Gastroesophageal sphincter (tissue), 3 donors: ENCODE data around the gene ARHGAP6.

Source experiments
- POLR2A ChIP-seq, 2 donors: fragments of 450-650 bp; IDR thresholded peaks; one replicate each; pipeline ENCODE4 v1.6.1; 2017; ENCODE audit warnings: antibody characterized with exemption in 2 of 2, mild to moderate bottlenecking in 2 of 2, moderate library complexity in 1 of 2
- TF ChIP-seq, protein P1 (sequence below), 4 experiments: fragments of 200-600 bp in 2 of 4; fragments of 450-650 bp in 2 of 4; sonication (generic) in 1 of 4; IDR thresholded peaks; one replicate each; pipeline ENCODE4 v1.5.1; 2017 to 2019; ENCODE audit warnings: antibody characterized with exemption in 4 of 4, mild to moderate bottlenecking in 2 of 4, moderate library complexity in 2 of 4

DNA sequence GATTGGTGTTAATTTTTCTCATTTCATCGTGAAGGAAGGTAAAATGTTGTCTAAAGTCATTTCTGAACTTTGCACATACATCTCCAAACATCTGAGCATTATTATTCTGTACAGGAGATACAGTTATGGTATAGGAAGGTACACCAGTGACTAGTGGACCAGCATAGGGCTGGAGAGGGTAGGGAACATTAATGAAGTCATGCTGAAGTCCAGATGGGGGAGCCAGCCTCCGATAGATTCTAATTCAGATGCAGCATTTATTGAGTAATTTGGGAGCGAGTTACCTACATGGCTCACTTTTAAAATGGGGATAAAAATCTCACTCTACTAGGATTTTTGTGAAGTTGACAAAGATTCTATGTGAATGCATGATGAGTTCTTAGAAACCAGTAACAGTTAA lies 337.6 kb downstream of the ARHGAP6 start:
- TF ChIP-seq, protein P1, sequence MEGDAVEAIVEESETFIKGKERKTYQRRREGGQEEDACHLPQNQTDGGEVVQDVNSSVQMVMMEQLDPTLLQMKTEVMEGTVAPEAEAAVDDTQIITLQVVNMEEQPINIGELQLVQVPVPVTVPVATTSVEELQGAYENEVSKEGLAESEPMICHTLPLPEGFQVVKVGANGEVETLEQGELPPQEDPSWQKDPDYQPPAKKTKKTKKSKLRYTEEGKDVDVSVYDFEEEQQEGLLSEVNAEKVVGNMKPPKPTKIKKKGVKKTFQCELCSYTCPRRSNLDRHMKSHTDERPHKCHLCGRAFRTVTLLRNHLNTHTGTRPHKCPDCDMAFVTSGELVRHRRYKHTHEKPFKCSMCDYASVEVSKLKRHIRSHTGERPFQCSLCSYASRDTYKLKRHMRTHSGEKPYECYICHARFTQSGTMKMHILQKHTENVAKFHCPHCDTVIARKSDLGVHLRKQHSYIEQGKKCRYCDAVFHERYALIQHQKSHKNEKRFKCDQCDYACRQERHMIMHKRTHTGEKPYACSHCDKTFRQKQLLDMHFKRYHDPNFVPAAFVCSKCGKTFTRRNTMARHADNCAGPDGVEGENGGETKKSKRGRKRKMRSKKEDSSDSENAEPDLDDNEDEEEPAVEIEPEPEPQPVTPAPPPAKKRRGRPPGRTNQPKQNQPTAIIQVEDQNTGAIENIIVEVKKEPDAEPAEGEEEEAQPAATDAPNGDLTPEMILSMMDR (IDR thresholded peaks at IDR 0.05), result no peak
- TF ChIP-seq POLR2A (IDR thresholded peaks at IDR 0.05), result no peak
